Stomach smooth muscle (tissue), 2 donors: ENCODE data around the gene COQ7.

Experiments used
- H3K27ac ChIP-seq: one replicate; pipeline ENCODE4 v1.7.0; 2013; ENCODE audit warnings: mild to moderate bottlenecking, low read length, inconsistent platforms
- H3K27me3 ChIP-seq, 2 donors: one replicate each; pipeline ENCODE4 v1.7.0; 2013; ENCODE audit warnings: low read length in 2 of 2; ENCODE audit not compliant: insufficient read depth in 2 of 2, control insufficient read depth in 1 of 2
- H3K36me3 ChIP-seq, 2 donors: one replicate each; pipeline ENCODE4 v1.7.0; 2013; ENCODE audit warnings: low read length in 2 of 2; ENCODE audit not compliant: control insufficient read depth in 2 of 2, insufficient read depth in 2 of 2
- H3K4me1 ChIP-seq: one replicate; pipeline ENCODE4 v1.7.0; 2013; ENCODE audit warnings: low read length; ENCODE audit not compliant: control insufficient read depth, insufficient read depth
- H3K4me3 ChIP-seq, 2 donors: one replicate each; pipeline ENCODE4 v1.7.0; 2013; ENCODE audit warnings: low read length in 2 of 2
- H3K9ac ChIP-seq, 2 donors: one replicate each; pipeline ENCODE4 v1.7.0; 2013; ENCODE audit warnings: low read length in 2 of 2, mild to moderate bottlenecking in 1 of 2
- H3K9me3 ChIP-seq, 2 donors: one replicate each; pipeline ENCODE4 v1.7.0; 2013; ENCODE audit warnings: low read length in 2 of 2; ENCODE audit not compliant: control insufficient read depth in 2 of 2
- donor health status: healthy.
- donor health status: Pancreatic carcinoma.

Gene COQ7

DNA sequence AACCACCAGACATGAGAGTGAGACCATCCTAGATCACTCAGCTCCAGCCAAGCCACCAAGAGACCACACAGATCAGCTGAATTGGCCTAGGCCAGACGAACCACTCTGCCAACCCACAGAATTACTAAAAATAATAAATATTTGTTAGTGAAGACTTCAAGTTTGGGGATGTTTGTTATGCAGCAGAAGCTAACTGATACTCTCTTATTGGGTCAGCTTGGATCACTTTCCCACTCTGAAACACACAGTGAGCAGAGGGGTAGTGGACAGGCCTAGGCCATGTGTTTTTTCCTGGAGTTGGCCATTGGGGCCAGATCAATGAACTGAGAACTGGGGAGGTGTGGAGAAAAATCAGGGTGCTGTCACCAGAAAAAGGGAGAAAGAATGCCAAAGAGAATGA is 30.8 kb downstream of the COQ7 start:
- no peak overlapping the region for H3K4me3 ChIP-seq
- no peak overlapping the region for H3K27ac ChIP-seq
- no peak overlapping the region for H3K9ac ChIP-seq
- no peaks in the 10 kb centered on the region for H3K36me3 ChIP-seq
- H3K27me3 ChIP-seq = no peaks in the 10 kb centered on the region
- no peaks in the 10 kb centered on the region for H3K4me1 ChIP-seq
- H3K9me3 ChIP-seq = peaks cover 0 to 3% of the 10 kb centered on the region in 2 donors

DNA sequence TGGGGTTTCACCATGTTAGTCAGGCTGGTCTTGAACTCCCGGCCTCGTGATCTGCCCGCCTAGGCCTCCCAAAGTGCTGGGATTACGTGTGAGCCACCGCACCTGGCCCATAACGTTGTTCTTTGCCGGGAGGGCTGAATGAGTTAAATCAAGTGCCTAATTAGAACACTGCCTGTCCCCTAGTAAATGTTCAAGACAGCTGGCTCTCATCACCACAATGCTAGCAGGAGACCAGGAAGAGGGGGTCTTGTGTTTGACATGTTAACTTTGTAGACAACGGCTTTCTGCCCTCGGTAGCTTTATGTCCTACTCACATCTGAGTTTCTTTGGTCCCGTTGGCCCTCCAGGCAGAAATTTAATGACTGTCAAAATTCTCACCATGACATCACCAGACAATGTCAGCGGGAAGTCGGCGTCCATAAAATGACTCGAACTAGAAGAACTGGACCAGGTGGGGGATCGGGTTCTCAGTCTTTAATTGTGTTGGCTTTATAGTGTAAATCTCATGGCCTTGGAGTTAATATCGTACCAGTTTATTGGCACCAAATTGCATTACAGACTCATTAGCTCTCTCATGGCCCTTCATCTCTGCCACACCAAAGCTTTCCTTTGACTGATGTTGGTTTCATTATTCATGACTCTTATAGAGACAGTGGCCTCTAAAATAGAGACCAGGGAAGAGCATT is 34.9 kb downstream of the COQ7 start:
- H3K27ac ChIP-seq = no peak overlapping the region
- peaks cover 2% of the 10 kb centered on the region for H3K4me1 ChIP-seq
- peaks cover 0 to 2% of the 10 kb centered on the region in 2 donors for H3K27me3 ChIP-seq
- H3K9me3 ChIP-seq = peaks cover 0 to 3% of the 10 kb centered on the region in 2 donors
- no peaks in the 10 kb centered on the region for H3K36me3 ChIP-seq
- H3K9ac ChIP-seq = no peak overlapping the region
- H3K4me3 ChIP-seq = no peak overlapping the region

GRCh38 chr16:19104607-19105006 is 37.2 kb downstream of the COQ7 start:
- H3K36me3 ChIP-seq = no peaks in the 10 kb centered on the region
- H3K4me3 ChIP-seq = no peak overlapping the region
- H3K27ac ChIP-seq = no peak overlapping the region
- H3K4me1 ChIP-seq = peaks cover 2% of the 10 kb centered on the region
- H3K27me3 ChIP-seq = peaks cover 0 to 2% of the 10 kb centered on the region in 2 donors
- no peak overlapping the region for H3K9ac ChIP-seq
- peaks cover 0 to 3% of the 10 kb centered on the region in 2 donors for H3K9me3 ChIP-seq

DNA sequence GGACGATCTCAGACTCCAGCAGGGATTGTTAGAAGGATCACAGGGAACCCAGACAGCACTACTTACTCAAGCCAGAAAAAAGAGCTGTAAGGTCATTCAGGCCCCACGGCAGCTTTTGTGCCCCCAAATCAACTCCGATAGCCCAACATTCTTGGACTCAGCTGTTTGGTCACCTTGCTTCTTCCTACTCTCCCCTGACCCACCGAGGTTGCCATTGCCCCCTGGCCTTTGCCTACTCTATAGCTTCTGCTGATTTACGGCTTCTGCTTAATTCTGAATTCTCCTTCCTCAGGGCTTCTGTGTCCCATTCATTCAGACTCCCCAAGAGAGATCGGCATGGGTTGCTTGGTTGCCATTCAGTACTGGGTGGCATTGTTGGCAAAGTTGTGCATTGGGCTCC is 37.7 kb downstream of the COQ7 start:
- Histone ChIP-seq H3K9ac (no peak overlapping the region), H3K27ac (no peak overlapping the region), H3K4me1 (peaks cover 2% of the 10 kb centered on the region), H3K27me3 (peaks cover 0 to 2% of the 10 kb centered on the region in 2 donors), H3K36me3 (no peaks in the 10 kb centered on the region), H3K9me3 (peaks cover 0 to 1% of the 10 kb centered on the region in 2 donors), H3K4me3 (no peak overlapping the region)

- Histone ChIP-seq H3K4me1 (peaks cover 2% of the 10 kb centered on the region), H3K4me3 (no peak overlapping the region), H3K9me3 (no peaks in the 10 kb centered on the region), H3K27me3 (peaks cover 0 to 2% of the 10 kb centered on the region in 2 donors), H3K9ac (no peak overlapping the region), H3K36me3 (no peaks in the 10 kb centered on the region), H3K27ac (no peak overlapping the region)
Measured at GRCh38 chr16:19105891-19106624, 38.6 kb downstream of the COQ7 start.

DNA sequence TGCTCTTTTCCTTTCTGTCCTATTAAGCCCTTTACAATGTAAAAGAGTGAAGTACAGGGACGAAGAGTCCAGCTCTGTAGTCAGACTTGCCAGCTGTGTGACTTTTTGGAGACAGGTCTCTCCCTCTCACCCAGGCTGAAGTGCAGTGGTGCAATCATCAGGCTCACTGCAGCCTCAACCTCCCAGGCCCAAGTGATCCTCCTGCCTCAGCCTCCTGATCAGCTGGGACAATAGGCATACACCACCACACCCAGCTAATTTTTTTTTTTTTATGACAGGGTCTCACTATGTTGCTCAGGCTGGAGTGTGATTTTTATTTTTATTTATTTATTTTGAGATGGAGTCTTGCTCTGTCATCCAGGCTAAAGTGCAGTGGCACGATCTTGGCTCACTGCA is 39.2 kb downstream of the COQ7 start:
- peaks cover 0 to 2% of the 10 kb centered on the region in 2 donors for H3K27me3 ChIP-seq
- H3K9me3 ChIP-seq = no peaks in the 10 kb centered on the region
- no peak overlapping the region for H3K27ac ChIP-seq
- no peaks in the 10 kb centered on the region for H3K36me3 ChIP-seq
- peaks cover 2% of the 10 kb centered on the region for H3K4me1 ChIP-seq
- H3K4me3 ChIP-seq = no peak overlapping the region
- no peak overlapping the region for H3K9ac ChIP-seq

DNA sequence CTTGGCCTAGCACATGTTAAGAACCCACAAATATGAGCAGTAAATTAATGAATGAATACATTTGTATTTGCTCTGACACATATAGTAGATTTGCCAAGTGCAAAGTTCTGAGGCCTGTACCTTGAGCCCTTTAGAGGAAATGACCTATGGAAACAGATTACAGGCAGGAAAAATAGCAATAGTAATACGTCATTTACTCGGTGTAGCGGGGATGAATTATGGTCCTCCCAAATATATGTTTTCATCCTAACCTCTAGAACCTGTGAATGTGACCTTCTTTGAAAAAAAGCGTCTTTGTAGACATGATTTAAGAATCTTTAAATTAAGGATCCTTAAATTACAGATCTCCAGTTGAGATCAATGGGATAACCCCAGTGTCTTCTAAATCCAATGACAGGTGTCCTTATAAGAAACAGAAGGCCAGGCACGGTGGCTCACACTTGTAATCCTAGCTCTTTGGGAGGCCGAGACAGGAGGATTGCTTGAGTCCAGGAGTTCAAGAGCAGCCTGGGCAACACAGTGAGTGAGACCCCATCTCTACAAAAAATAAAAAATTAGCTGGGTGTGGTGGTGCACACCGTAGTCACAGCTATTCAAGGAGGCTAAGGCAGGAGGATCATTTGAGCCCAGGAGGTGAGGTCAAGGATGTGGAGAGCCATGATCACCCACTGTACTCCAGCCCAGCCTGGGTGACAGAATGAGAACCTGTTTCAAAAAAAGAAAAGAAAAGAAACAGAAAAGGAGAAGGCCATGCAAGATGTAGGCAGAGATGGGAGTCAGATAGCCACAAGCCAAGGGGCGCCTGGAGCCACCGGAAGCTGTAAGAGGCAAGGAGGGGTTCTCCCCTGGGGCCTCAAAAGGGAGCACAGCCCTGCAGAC is 41.2 kb downstream of the COQ7 start:
- Histone ChIP-seq H3K4me3 (no peak overlapping the region), H3K27ac (no peak overlapping the region), H3K9me3 (no peaks in the 10 kb centered on the region), H3K27me3 (peaks cover 0 to 2% of the 10 kb centered on the region in 2 donors), H3K9ac (no peak overlapping the region), H3K36me3 (no peaks in the 10 kb centered on the region), H3K4me1 (peaks cover 5% of the 10 kb centered on the region)

DNA sequence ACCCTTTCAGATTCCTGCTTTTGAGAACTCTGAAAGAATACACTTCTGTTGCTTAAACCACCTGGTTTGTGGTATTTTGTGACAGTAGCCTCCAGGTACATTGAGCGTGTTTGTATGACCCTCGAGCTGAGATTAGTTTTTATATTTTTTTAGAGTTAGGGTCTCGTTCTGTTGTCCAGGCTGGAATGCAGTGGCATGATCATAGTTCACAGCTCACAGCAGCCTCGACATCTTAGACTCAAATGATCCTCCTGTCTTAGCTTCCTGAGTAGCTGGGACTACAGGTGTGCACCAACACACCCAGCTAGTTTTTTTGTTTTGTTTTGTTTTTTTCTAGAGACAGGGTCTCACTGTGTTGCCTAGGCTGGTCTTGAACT is 41.9 kb downstream of the COQ7 start:
- Histone ChIP-seq H3K36me3 (no peaks in the 10 kb centered on the region), H3K4me3 (no peak overlapping the region), H3K4me1 (peaks cover 7% of the 10 kb centered on the region), H3K9me3 (no peaks in the 10 kb centered on the region), H3K27ac (no peak overlapping the region), H3K9ac (no peak overlapping the region), H3K27me3 (no peaks in the 10 kb centered on the region)

DNA sequence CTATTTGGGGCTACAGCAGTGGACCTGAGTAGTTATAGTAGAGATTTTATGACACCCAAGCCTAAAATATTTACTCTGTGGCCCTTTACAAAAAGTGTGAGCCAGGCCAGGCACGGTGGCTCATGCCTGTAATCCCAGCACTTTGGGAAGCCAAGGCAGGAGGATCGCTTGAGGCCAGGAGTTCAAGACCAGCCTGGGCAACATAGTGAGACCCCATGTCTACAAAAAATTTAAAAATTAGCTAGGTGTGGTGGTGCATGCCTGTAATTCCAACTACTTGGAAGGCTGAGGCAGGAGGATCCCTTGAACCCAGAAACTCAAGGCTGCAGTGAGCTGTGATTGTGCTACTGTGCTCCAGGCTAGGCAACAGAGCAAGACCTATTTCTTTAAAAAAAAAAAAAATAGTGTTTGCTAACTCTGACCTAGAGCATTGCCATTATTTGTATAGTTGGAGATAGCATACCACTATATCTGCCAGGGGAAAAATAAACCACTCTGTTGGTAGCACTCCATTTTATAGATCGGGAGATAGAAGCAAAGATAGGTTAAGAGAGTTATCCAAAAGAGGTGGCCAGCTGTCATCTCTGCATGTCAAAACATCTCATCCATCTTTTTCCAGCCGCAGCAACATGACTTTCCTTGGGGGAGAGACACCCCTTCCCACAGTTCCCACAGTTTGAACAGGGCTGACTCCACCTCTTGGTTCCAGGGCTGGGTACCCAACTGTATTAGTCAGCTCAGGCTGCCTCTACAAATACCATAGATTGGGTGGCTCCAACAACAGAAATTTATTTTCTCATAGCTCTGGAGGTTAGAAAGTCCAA is 43.3 kb downstream of the COQ7 start:
- Histone ChIP-seq H3K9me3 (no peaks in the 10 kb centered on the region), H3K36me3 (no peaks in the 10 kb centered on the region), H3K27me3 (no peaks in the 10 kb centered on the region), H3K9ac (no peak overlapping the region), H3K27ac (no peak overlapping the region), H3K4me1 (peaks cover 20% of the 10 kb centered on the region), H3K4me3 (no peak overlapping the region)

- H3K9me3 ChIP-seq = no peaks in the 10 kb centered on the region
- H3K27ac ChIP-seq = no peak overlapping the region
- H3K27me3 ChIP-seq = no peaks in the 10 kb centered on the region
- H3K36me3 ChIP-seq = no peaks in the 10 kb centered on the region
- H3K4me1 ChIP-seq = peaks cover 28% of the 10 kb centered on the region
- no peak overlapping the region for H3K4me3 ChIP-seq
- no peak overlapping the region for H3K9ac ChIP-seq
Measured at GRCh38 chr16:19112099-19112407, 44.6 kb downstream of the COQ7 start.
